Measurements from ENCODE around the gene RAD51B.

The RAD51B gene

DNA sequence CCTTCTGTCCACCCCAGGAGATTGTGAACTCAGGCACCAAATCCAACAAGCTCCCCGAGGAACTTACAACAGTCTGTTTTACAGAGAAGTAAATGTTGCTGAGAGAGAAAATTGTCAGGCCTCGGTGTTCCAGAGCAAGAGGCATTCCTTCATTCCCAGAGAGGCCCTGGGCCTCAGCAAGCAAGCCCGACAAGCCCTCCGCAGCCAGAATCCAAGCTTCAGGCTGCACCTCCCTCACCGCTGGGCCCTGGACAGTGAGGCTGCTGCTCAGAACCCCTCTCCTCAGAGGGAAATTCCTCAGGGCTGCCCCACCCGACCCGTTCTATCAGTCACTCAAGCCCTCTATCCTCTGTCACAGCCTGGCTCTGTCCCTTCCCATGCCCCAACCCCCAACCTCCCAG, 916.9 kb downstream of the RAD51B start:
- intact Hi-C loops (cut with DNase I), result no loop called here
- no peak for DNase-seq

DNA sequence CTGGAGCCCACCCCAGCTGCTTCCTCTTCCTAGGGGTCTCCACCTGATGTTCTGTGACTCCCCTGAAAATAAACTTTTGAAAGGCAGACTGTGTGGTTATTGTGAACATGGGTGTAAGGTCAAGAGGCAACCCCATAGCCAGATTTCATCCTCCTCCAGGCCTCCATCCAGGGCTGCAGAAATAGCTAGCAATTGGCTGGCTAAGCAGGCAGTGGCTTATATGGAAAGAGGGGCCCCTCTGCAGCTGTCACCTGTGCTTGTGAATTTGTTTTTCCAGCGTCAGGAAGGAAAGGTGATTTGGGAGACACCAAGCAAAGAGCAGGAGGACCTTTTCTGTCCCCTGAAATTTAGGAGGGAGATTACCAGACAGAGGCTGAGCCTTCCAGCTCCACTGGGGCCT, 917.5 kb downstream of the RAD51B start:
- intact Hi-C loops (cut with DNase I), result no loop called here
- DNase-seq, result no peak

DNA sequence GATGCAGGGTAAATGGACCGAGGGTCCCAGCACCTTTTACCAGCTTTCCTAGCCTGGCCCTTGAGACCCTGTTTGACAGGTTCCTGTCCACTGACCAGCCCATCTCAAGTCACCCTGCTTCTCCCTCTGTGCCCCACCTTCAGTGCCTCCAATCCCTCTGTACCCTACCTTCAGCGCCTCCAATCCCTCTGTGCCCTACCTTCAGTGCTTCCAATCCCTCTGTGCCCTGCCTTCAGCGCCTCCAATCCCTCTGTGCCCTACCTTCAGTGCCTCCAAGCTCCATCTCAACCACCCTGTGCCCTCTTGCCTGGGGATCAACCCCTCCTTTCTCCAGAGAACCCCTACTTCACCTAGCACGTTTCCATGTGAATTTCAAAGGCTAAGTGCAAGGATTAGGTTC, 919.0 kb downstream of the RAD51B start:
- intact Hi-C loops (cut with DNase I), result no loop called here
- no peak for DNase-seq

DNA sequence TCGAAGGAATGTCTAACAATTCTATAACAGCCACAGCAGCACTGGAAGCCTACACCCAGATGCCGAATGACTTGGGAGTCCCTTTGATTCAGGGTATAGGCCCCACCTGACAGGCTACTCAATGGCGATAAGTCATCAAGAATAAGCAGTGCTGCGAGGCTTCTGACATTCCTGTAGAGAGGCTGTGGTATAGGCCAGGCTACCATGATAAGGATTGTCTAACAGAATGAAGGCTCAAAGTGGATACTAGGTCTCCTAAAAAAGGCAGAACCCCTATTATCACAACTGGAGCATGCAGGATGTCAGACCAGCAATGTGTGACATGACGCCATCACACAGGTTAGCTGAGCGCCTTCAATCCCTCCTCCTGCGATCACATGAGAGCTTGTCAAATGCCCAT, 920.1 kb downstream of the RAD51B start:
- intact Hi-C loops (cut with DNase I), result no loop called here
- no peak for DNase-seq

DNA sequence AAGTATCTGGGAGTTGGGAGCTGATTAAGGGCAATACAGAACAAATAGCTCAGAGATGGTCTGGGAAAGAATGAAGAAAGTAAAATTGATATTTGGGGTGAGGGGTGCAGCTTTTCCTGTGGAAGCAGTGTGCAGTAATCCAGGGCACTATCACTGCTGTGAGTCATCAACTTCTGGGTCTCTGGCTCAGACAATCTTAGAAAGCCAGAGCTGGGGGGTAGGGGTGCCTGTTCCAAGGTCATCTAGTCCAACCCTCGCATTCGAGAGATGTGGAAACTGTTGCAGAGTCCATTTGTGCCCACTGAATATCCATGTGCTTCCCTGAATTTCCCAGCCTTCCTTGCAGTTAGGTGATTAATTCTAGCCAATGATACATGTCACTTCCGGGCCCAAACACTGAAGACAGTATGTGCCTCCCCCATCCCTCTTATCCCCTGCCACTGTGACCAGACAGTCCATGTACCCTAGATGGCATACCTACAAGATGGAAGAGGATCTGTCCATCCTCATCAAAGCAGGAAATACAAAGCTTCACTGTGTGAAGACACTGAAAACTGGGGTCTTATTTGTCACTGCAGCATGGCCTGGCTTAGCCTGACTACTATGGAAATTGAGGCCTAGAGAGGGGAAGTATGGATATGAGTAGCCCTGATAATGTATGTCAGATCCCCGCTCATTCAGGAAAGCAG, 921.4 kb downstream of the RAD51B start:
- intact Hi-C loops (cut with DNase I), result no loop called here
- no peak for DNase-seq

GRCh38 chr14:68741477-68741791, 921.9 kb downstream of the RAD51B start:
- intact Hi-C loops (cut with DNase I), result no loop called here
- DNase-seq, result no peak

DNA sequence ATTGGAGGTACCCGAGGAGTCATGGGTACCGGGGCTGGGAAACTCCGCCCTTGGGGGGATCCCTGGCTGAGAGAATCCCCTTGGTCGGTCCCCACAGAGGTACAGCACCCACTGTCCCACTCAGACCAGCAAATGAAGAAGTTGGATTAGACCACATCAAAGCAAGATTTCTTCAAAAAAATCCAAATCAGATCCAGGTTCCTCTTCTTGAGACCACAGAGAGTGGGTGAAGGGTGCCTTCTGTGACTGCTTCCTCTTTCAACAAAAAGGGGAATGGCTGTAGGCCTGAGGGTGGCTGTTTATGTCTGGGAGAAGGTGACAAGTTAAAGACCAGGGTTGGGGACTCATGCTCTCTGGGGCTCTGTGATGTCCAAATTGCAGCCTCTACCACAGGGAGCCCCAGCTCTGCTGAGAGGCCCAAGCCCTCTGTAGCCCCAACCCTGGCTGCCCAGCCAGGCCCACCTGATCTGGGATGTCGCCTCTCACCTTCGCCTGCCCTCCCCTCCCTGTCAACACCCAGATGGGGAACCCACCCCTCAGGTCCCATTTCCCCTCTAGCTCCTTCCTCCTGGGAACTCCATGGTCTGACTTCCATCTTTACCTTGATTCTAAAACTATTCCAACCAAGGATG, 922.4 kb downstream of the RAD51B start:
- intact Hi-C loops (cut with DNase I), result no loop called here
- peak in 11 of 42 donors; percentile 9 to 40 (median 29) for DNase-seq

DNA sequence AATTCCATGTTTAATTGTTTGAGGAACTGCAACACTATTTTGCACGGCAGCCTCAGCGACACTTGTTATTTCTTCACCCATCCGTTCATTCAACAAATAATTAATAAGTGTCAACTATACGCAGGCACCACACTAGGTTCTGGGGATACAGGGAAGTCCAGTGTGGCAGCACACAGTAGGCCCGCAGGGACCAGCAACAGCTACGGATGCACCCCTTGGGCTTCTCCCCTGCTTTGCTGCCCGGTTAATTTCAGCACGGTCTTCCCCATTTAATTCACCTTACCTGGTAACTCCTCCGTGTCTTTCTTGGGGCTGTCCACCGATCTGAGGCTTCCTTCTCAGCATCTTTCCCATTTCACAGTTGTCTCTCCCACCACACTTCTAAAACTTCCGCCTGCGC, 925.0 kb downstream of the RAD51B start:
- intact Hi-C loops (cut with DNase I), result no loop called here
- DNase-seq, result no peak

- intact Hi-C loops (cut with DNase I), result no loop called here
Measured at GRCh38 chr14:68747393-68747792, 927.8 kb downstream of the RAD51B start.

GRCh38 chr14:68748260-68748659, 928.7 kb downstream of the RAD51B start:
- intact Hi-C loops (cut with DNase I), result no loop called here
- no peak for DNase-seq

More at GRCh38 chr14:68747393-68747792, 927.8 kb downstream of the RAD51B start:
- DNase-seq, result no peak

- no peak for DNase-seq
- intact Hi-C loops (cut with DNase I), result no loop called here
Measured at GRCh38 chr14:68748691-68749090, 929.1 kb downstream of the RAD51B start.

DNA sequence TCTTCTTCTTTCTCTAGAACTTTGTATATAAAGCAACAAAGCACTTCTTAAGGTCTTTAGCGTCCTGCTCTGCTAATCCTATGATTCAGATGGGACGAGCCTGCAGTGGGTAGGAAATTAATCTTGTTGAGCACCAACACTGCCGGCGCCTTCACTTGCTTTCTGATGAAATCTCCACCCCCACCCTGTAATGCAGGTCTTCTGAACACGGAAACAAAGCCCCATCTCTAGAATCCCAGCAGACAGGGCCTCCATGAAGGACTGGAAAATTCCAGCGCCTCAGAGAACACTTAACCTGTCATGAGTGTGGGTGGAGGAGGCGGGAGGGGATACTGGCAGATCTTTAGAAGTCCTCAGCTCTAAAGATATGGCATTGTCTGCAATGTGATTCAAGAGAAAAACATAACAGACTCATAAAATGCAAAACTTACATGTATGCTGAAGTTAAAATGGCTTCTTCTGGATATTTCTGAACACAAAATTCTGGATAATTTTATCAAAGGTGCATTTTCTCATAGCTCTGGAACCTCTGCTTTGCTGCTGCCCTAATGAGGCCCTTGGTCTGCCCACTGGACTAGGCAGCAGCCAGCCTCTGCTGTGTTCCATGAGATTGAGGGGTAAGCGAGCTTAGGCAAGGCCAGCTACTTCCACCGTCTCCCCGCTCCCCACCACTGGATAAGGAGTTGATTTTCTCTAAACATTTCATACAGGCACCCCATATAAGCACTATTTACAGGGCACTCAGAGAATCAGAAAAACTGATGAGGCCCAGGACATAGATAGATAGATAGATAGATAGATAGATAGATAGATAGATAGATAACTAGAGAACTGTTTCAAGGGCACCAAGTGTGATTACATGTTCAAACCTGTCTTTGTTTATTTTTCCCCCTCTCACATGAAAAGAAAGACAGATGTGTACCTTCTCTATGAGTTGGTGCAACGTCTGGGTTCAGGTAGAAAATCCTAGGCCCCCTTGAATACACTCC, 930.2 kb downstream of the RAD51B start:
- intact Hi-C loops (cut with DNase I), result no loop called here
- DNase-seq, result no peak

DNA sequence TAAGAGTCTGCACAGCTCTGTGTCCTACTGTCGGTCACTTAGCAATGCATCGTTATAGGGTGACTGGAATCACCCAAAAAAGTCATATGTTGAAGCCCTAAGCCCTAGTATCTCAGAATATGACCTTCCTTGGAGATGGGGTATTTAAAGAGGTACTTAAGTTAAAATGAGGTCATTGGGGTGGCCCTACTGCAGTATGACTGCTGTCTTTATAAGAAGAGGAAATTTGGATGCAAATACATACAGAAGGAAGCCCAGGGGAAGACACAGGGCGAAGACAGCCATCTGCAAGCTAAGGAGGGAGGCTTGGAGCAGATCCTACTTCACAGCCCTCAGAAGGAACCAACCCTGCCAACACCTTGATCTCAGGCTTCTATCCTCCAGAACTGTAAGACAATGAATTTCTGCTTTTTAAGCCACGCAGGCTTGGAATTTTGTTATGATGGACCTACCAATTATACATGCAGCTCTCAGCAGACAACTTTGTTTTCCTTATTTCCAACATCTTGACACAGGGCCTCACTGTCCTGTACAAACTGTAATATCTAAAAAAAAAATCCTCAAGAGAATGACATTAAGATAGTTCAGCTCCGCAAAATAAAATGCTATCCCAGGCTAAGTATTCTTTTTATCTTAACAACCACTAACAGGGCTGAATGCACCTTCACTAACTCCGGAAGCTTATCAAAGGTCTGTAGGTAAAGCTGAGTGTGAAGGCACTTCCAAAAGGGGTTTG, 932.9 kb downstream of the RAD51B start:
- DNase-seq, result no peak
- intact Hi-C loops (cut with DNase I), result no loop called here

- no peak for DNase-seq
- intact Hi-C loops (cut with DNase I), result no loop called here
Measured at GRCh38 chr14:68753690-68754089, 934.1 kb downstream of the RAD51B start.

- no peak for DNase-seq
- intact Hi-C loops (cut with DNase I), result no loop called here
Measured at GRCh38 chr14:68755016-68755353, 935.4 kb downstream of the RAD51B start.

DNA sequence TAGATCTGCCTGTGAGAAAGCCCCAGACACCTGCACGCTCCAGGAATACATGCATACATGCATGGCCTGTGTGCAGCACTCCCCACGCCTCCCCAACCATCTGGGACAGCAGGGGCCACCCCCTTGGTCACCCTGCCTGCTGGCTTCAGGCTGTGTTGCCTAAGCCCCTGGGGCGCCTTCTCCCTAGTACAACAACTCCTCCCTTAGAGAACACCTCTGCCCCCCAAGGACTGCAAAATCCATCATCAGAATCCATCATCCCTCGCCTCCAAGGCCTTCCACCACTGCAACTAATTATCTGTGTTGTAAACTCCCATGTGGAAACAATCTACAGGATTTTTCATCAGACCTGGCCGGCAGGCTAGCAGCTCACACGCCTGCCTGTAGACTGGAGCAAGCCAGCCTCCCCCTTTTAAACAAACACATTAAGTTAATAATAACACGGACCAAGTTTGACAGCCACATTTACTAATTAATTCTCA, 936.5 kb downstream of the RAD51B start:
- intact Hi-C loops (cut with DNase I), result no loop called here
- DNase-seq, result no peak

DNA sequence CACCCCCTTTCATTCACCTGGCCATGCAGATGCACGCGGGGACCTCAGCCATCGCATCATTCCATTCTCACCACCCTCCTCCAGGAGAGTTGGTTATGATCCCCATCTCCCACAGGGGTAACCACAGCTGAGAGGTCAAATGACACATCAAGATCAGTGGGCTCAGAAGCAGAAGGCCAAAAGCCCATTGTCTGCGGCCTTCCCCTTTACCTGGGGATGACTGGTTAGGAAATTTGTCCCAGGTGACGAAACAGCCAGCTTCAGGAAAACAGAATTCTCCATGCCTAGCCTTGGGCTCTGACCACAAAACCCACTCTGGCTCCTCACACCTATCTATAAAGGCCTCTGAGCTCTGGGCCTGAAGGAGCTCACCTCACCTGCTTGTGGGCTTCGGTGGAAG, 937.2 kb downstream of the RAD51B start:
- DNase-seq, result no peak
- intact Hi-C loops (cut with DNase I), result no loop called here

DNA sequence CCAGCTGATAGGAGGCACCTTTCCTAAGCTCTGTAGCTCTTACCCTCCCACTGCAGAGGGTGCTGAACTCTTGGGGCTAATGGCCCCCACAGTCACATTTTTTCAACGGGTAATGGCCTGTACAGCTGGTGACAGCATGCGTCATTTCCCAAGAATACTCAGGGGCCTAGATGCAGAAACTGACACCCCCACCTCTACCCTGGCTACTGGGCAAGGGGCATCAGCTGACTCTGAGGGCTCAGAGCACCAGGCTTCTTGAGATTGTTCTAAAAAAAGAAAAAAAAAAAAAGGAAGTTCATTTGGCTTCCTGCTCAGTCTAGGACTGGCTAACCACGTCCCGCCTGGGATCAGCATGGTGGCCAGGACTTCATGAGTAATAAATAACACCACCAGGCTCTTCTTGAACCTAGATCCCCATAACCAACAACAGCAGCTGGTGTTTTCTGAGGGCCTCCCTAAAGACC, 938.1 kb downstream of the RAD51B start:
- DNase-seq, result peak in 34 of 42 donors; percentile 8 to 63 (median 38)

DNA sequence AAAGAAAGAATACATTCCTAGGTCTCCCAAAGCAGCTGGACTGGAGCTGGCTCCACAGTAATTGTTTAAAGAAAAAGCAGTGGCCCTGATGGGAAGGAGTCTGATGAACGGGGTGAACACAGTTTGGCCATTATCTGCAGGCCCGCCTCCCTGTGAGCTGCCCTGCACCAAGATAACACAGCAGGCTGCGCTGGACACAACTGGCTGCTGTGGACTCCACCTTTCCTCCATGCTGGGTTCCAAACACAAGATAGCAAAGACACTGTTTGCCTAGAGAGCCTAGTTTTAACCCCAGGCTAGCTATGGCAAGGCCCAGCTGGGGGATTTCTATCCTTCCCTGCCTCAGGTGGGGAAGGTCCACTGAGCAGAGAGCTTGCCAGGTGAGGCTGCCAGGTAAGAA, 938.7 kb downstream of the RAD51B start:
- DNase-seq, result no peak
- intact Hi-C loops (cut with DNase I), result no loop called here

More for the DNA sequence above, 938.1 kb downstream of the RAD51B start:
- intact Hi-C loops (cut with DNase I), result no loop called here
